ENCODE data around the gene NAV2. TPM values are rescaled to one million over a fixed set of nuclear protein-coding genes. Genes with fewer than 3 reads are reported as not detected.

The NAV2 gene
- total and polyA plus RNA-seq, 3 donors from 2014 or later, result 3.4 to 6.0 (median 3.9) TPM

- Histone ChIP-seq H3K27ac (no peak overlapping the region), H3K27me3 (no peaks in the 10 kb centered on the region), H3K4me3 (no peak overlapping the region), H3K36me3 (ENCODE audit: low read depth, missing control alignments) (no peaks in the 10 kb centered on the region), H3K9me3 (no peaks in the 10 kb centered on the region), H3K4me1 (no peaks in the 10 kb centered on the region)
- peak; percentile 54 for DNase-seq
- intact Hi-C loops (cut with DNase I; ENCODE audit: low total_unique reads), result no loop called here
- WGBS, 2 donors, result 67 to 68% methylated on average over 12 to 15 of the region's 15 CpGs
- no peak for TF ChIP-seq POLR2A (IDR thresholded peaks at IDR 0.05)
- no peak for TF ChIP-seq CTCF (IDR thresholded peaks at IDR 0.05)
Measured at GRCh38 chr11:20112291-20113148, 399.9 kb downstream of the NAV2 start.

- Histone ChIP-seq H3K27me3 (no peaks in the 10 kb centered on the region), H3K4me3 (no peak overlapping the region), H3K9me3 (no peaks in the 10 kb centered on the region), H3K4me1 (no peaks in the 10 kb centered on the region), H3K27ac (no peak overlapping the region), H3K36me3 (ENCODE audit: low read depth, missing control alignments) (no peaks in the 10 kb centered on the region)
- TF ChIP-seq CTCF (IDR thresholded peaks at IDR 0.05), result no peak
- no peak for TF ChIP-seq POLR2A (IDR thresholded peaks at IDR 0.05)
- WGBS, 2 donors, result 83 to 85% methylated on average over 5 of the region's 5 CpGs
- intact Hi-C loops (cut with DNase I; ENCODE audit: low total_unique reads), result no loop called here
- DNase-seq, result no peak
Measured at GRCh38 chr11:20113149-20113438, 400.5 kb downstream of the NAV2 start.

GRCh38 chr11:20114588-20114987, 402.0 kb downstream of the NAV2 start:
- no peaks in the 10 kb centered on the region for H3K36me3 ChIP-seq (ENCODE audit: low read depth, missing control alignments)
- DNase-seq, result no peak
- H3K9me3 ChIP-seq, result no peaks in the 10 kb centered on the region
- no peak overlapping the region for H3K4me3 ChIP-seq
- intact Hi-C loops (cut with DNase I; ENCODE audit: low total_unique reads), result no loop called here
- no peak for TF ChIP-seq CTCF (IDR thresholded peaks at IDR 0.05)
- no peak for TF ChIP-seq POLR2A (IDR thresholded peaks at IDR 0.05)
- no peaks in the 10 kb centered on the region for H3K27me3 ChIP-seq
- H3K4me1 ChIP-seq, result no peaks in the 10 kb centered on the region
- 94 to 99% methylated on average over 10 of the region's 10 CpGs for WGBS, 2 donors
- no peak overlapping the region for H3K27ac ChIP-seq

- H3K4me1 ChIP-seq, result no peaks in the 10 kb centered on the region
- TF ChIP-seq POLR2A (IDR thresholded peaks at IDR 0.05) (no peak), CTCF (IDR thresholded peaks at IDR 0.05) (no peak)
- DNase-seq, result no peak
- intact Hi-C loops (cut with DNase I; ENCODE audit: low total_unique reads), result no loop called here
- H3K27ac ChIP-seq, result no peak overlapping the region
- H3K36me3 ChIP-seq (ENCODE audit: low read depth, missing control alignments), result no peaks in the 10 kb centered on the region
- H3K27me3 ChIP-seq, result no peaks in the 10 kb centered on the region
- WGBS, 2 donors, result 8 to 64% methylated on average over 1 of the region's 1 CpG
- H3K9me3 ChIP-seq, result no peaks in the 10 kb centered on the region
- no peak overlapping the region for H3K4me3 ChIP-seq
Measured at GRCh38 chr11:20116825-20117224, 404.2 kb downstream of the NAV2 start.

GRCh38 chr11:20117291-20117690, 404.7 kb downstream of the NAV2 start:
- intact Hi-C loops (cut with DNase I; ENCODE audit: low total_unique reads), result no loop called here
- TF ChIP-seq POLR2A (IDR thresholded peaks at IDR 0.05) (no peak), CTCF (IDR thresholded peaks at IDR 0.05) (no peak)
- Histone ChIP-seq H3K4me1 (no peaks in the 10 kb centered on the region), H3K27ac (no peak overlapping the region), H3K9me3 (no peaks in the 10 kb centered on the region), H3K36me3 (ENCODE audit: low read depth, missing control alignments) (no peaks in the 10 kb centered on the region), H3K27me3 (no peaks in the 10 kb centered on the region), H3K4me3 (no peak overlapping the region)
- 91% methylated on average over 4 to 5 of the region's 5 CpGs for WGBS, 2 donors
- no peak for DNase-seq

Measured in testis (tissue), 3 donors.